Mucosa of descending colon (tissue), 3 donors: ENCODE measurements around the gene TXNRD2. TPM values are rescaled to one million over a fixed set of nuclear protein-coding genes. Genes with fewer than 3 reads are reported as not detected.
"Not testable (repeated sequence)": the region's sequence is repeated elsewhere in the genome, so short reads cannot be mapped to it uniquely, and the experiment has no call there.

Source experiments
- ATAC-seq: fragments of 200-7000 bp; cut with Tn5 transposase; one replicate; pipeline ENCODE4 v1.9.1; 2020; ENCODE audit warnings: mild to moderate bottlenecking, moderate library complexity
- DNase-seq, 3 donors: peaks; one replicate each; pipeline ENCODE4 v3.0.0-alpha.2; 2020
- H3K36me3 ChIP-seq: fragments of 200-600 bp; one replicate; pipeline ENCODE4 v1.8.0; 2021; ENCODE audit warnings: low read depth, mild to moderate bottlenecking
- H3K4me1 ChIP-seq: fragments of 200-600 bp; one replicate; pipeline ENCODE4 v1.8.0; 2021; ENCODE audit warnings: low read depth, mild to moderate bottlenecking
- H3K4me3 ChIP-seq: fragments of 200-600 bp; one replicate; pipeline ENCODE4 v1.8.0; 2021; ENCODE audit warnings: mild to moderate bottlenecking
- H3K9me3 ChIP-seq: fragments of 200-600 bp; one replicate; pipeline ENCODE4 v1.8.0; 2021; ENCODE audit warnings: mild to moderate bottlenecking
- CTCF ChIP-seq: fragments of 200-600 bp; IDR thresholded peaks from one replicate; pipeline ENCODE4 v1.8.0; 2022; ENCODE audit warnings: antibody characterized with exemption, mild to moderate bottlenecking
- intact Hi-C, 2 donors: fragments of 100-400 bp; cut with DNase I in 1 of 2; cut with micrococcal nuclease in 1 of 2; formaldehyde crosslinking; loops; one replicate each; pipeline versions ENCODE4 v1.11.0 to v1.11.1; 2022; cut with DNase I, micrococcal nuclease
- total RNA-seq, 3 donors: library from RNA; stranded (reverse); fragmentation: NEBNext Ultra II Directional in 2 of 3; extraction: Animal tissue kit (Norgen Biotek cat#: 25700) in 2 of 3; gene quantifications; one replicate each; pipeline versions ENCODE4 v1.2.1 to v1.2.4, GENCODE V29; 2021 to 2023
- donor health status: DM: no; HTN: no; CAD: no; lungs with moderate emphysema.
- donor health status: DM: no; HTN: no; CAD: no.
- donor health status: DM: no; HTN: yes; CAD: no.

TXNRD2 gene
- total RNA-seq, 3 donors from 2014 or later, result 20.9 to 23.6 (median 22.6) TPM

GRCh38 chr22:19832476-19833108 is 109.0 kb downstream of the TXNRD2 start:
- ATAC-seq (no peak), DNase-seq (no peak)
- Histone ChIP-seq H3K9me3 (no peaks in the 10 kb centered on the region), H3K4me3 (no peak overlapping the region), H3K4me1 (no peaks in the 10 kb centered on the region), H3K36me3 (no peaks in the 10 kb centered on the region)
- no peak for TF ChIP-seq CTCF
- intact Hi-C loops, result no loop called here

- ATAC-seq, H3K4me3 ChIP-seq, intact Hi-C loops, H3K4me1 ChIP-seq, H3K9me3 ChIP-seq, DNase-seq, H3K36me3 ChIP-seq: not testable (repeated sequence)
Measured at GRCh38 chr22:19831979-19832378, 109.6 kb downstream of the TXNRD2 start.

GRCh38 chr22:19831016-19831415 is 110.6 kb downstream of the TXNRD2 start:
- DNase-seq (no peak), ATAC-seq (no peak)
- TF ChIP-seq CTCF, result no peak
- intact Hi-C loops, result no loop called here
- Histone ChIP-seq H3K4me1 (no peaks in the 10 kb centered on the region), H3K9me3 (no peaks in the 10 kb centered on the region), H3K36me3 (no peaks in the 10 kb centered on the region), H3K4me3 (no peak overlapping the region)

- no peak overlapping the region for H3K4me3 ChIP-seq
- no peak for TF ChIP-seq CTCF
- ATAC-seq (no peak), DNase-seq (no peak)
- intact Hi-C loops, result no loop called here
- no peaks in the 10 kb centered on the region for H3K9me3 ChIP-seq
- no peaks in the 10 kb centered on the region for H3K36me3 ChIP-seq
- H3K4me1 ChIP-seq, result no peaks in the 10 kb centered on the region
Measured at GRCh38 chr22:19828035-19828401, 113.6 kb downstream of the TXNRD2 start.

GRCh38 chr22:19827341-19828034 is 114.1 kb downstream of the TXNRD2 start:
- Histone ChIP-seq H3K4me3 (no peak overlapping the region), H3K4me1 (no peaks in the 10 kb centered on the region), H3K9me3 (no peaks in the 10 kb centered on the region), H3K36me3 (no peaks in the 10 kb centered on the region)
- intact Hi-C loops, result no loop called here
- DNase-seq (no peak), ATAC-seq (no peak)
- TF ChIP-seq CTCF, result no peak

GRCh38 chr22:19826619-19826950 is 115.0 kb downstream of the TXNRD2 start:
- Histone ChIP-seq H3K4me3 (no peak overlapping the region), H3K9me3 (no peaks in the 10 kb centered on the region), H3K36me3 (no peaks in the 10 kb centered on the region), H3K4me1 (no peaks in the 10 kb centered on the region)
- no peak for TF ChIP-seq CTCF
- intact Hi-C loops, result no loop called here
- DNase-seq (no peak), ATAC-seq (no peak)
